GM12865 (cell line): ENCODE results near the gene LVRN.

Source experiments
- DNase-seq: peaks from one replicate; pipeline ENCODE4 v3.0.0; 2010; ENCODE audit warnings: low read depth
- H3K4me3 ChIP-seq: 2 replicates; pipeline ENCODE4 v1.5.1; 2011; ENCODE audit warnings: mild to moderate bottlenecking, low read depth, low read length, control low read depth
- CTCF ChIP-seq: IDR thresholded peaks from 2 replicates; pipeline ENCODE4 v1.5.1; 2011; ENCODE audit warnings: low read length, control low read depth, low read depth, inconsistent platforms; ENCODE audit not compliant: insufficient read depth; ENCODE audit errors: missing control alignments

The LVRN gene

GRCh38 chr5:116062352-116062751 is 100.1 kb downstream of the LVRN start:
- DNase-seq = no peak
- no peak for TF ChIP-seq CTCF

GRCh38 chr5:116063950-116064349 is 101.7 kb downstream of the LVRN start:
- TF ChIP-seq CTCF = no peak
- no peak for DNase-seq
- no peak overlapping the region for H3K4me3 ChIP-seq

More at GRCh38 chr5:116062352-116062751, 100.1 kb downstream of the LVRN start:
- no peak overlapping the region for H3K4me3 ChIP-seq

- no peak overlapping the region for H3K4me3 ChIP-seq
- DNase-seq = peak; percentile 71
- peak; percentile 52 for TF ChIP-seq CTCF
These were observed 105.9 kb downstream of the LVRN start for GRCh38 chr5:116068028-116068632.

GRCh38 chr5:116071211-116071610 is 108.9 kb downstream of the LVRN start:
- no peak overlapping the region for H3K4me3 ChIP-seq
- DNase-seq = no peak
- no peak for TF ChIP-seq CTCF

- no peak for TF ChIP-seq CTCF
- DNase-seq = no peak
- H3K4me3 ChIP-seq = no peak overlapping the region
These were observed 113.0 kb downstream of the LVRN start for GRCh38 chr5:116075191-116075831.

GRCh38 chr5:116076496-116076895 is 114.2 kb downstream of the LVRN start:
- H3K4me3 ChIP-seq = no peak overlapping the region
- TF ChIP-seq CTCF = no peak
- peak; percentile 83 for DNase-seq
